A673 (cell line): Measurements from ENCODE around the gene ACP7.

Source experiments
- EZH2 ChIP-seq: fragments of 200-600 bp; sonication (generic); IDR thresholded peaks from 2 replicates; pipeline ENCODE4 v1.6.1; 2017; ENCODE audit warnings: borderline replicate concordance, low read depth, mild to moderate bottlenecking, mixed read lengths, antibody characterized with exemption, low read length; ENCODE audit not compliant: poor library complexity, severe bottlenecking
- TF ChIP-seq, protein P1 (sequence below): fragments of 300-800, 200-600 bp; sonication (generic); conservative IDR thresholded peaks from 2 replicates; pipeline ENCODE4 v1.5.1; 2017; ENCODE audit warnings: low read depth, mild to moderate bottlenecking, antibody characterized with exemption, low read length, moderate library complexity, mixed read lengths

DNA sequence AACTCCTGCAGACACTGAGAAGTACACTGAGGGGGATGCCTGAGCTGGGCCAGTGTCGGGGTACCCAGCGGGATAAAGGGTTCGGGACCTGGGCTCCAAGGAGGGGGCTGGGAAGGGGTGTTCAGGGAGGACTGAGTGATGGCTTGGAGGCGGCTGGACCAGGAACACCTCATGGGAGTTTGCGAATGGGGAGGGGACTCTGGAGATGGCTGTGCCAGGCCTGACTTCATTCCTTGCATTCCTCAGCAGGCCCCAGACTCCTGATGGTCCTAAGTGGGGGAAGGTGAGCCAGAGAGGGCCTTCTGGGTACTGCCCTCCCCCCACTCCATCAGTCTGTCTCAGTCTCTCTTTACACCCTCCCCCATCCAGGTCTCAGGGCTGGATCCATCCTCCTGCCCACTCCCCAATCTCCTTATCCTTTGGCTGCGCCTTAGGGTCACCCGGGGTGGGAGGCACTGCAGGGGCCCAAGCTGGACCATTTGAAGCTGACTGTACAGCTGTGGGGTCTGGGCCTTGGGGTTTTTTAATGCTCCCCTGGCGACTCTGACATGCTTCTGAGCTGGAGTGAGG is 55.2 kb downstream of the ACP7 start:
- TF ChIP-seq, protein P1, sequence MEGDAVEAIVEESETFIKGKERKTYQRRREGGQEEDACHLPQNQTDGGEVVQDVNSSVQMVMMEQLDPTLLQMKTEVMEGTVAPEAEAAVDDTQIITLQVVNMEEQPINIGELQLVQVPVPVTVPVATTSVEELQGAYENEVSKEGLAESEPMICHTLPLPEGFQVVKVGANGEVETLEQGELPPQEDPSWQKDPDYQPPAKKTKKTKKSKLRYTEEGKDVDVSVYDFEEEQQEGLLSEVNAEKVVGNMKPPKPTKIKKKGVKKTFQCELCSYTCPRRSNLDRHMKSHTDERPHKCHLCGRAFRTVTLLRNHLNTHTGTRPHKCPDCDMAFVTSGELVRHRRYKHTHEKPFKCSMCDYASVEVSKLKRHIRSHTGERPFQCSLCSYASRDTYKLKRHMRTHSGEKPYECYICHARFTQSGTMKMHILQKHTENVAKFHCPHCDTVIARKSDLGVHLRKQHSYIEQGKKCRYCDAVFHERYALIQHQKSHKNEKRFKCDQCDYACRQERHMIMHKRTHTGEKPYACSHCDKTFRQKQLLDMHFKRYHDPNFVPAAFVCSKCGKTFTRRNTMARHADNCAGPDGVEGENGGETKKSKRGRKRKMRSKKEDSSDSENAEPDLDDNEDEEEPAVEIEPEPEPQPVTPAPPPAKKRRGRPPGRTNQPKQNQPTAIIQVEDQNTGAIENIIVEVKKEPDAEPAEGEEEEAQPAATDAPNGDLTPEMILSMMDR, result no peak
- no peak for TF ChIP-seq EZH2
